PFSK-1 (cell line): ENCODE data around the gene LIN9.

Experiments
- POLR2AphosphoS5 ChIP-seq: IDR thresholded peaks from 2 replicates; pipeline ENCODE4 v1.6.1; 2012; ENCODE audit warnings: low read depth, mild to moderate bottlenecking, control low read depth, low read length, moderate library complexity
- REST ChIP-seq, 2 experiments: IDR thresholded peaks; 2 replicates each; pipeline versions ENCODE4 v1.6.1 to v1.8.0; 2011 to 2012; ENCODE audit warnings: low read depth in 2 of 2, low read length in 2 of 2, control low read depth in 1 of 2, inconsistent platforms in 1 of 2, mild to moderate bottlenecking in 1 of 2, moderate library complexity in 1 of 2; ENCODE audit not compliant: insufficient read depth in 1 of 2
- SIN3A ChIP-seq: IDR thresholded peaks from 2 replicates; pipeline ENCODE4 v1.6.1; 2012; ENCODE audit warnings: mild to moderate bottlenecking, low read length, moderate library complexity, borderline replicate concordance; ENCODE audit not compliant: insufficient read depth
- TAF1 ChIP-seq: IDR thresholded peaks from 2 replicates; pipeline ENCODE4 v1.6.1; 2012; ENCODE audit warnings: low read length, control low read depth, borderline replicate concordance; ENCODE audit not compliant: insufficient read depth

- TF ChIP-seq REST (IDR thresholded peaks at IDR 0.05; ENCODE audit: insufficient read depth in 1 of 2, low read depth in 2 of 2, low read length in 2 of 2) (no peak), POLR2AphosphoS5 (no peak), TAF1 (no peak), SIN3A (no peak)
Measured at GRCh38 chr1:226236826-226237225, 72.1 kb downstream of the LIN9 start.
